Mesendoderm (in vitro differentiated cells): ENCODE results near the gene UFD1.

Experiments used
- DNase-seq: peaks from one replicate; pipeline ENCODE4 v3.0.0; 2013
- H2AK5ac ChIP-seq: 2 replicates; pipeline ENCODE4 v1.6.1; 2013; ENCODE audit warnings: low read length, inconsistent platforms
- H2BK120ac ChIP-seq: 2 replicates; pipeline ENCODE4 v1.6.1; 2013; ENCODE audit warnings: low read depth, mild to moderate bottlenecking, low read length, moderate library complexity, mixed read lengths
- H2BK15ac ChIP-seq: replicated peaks from 2 replicates; pipeline ENCODE4 v1.6.1; 2013; ENCODE audit warnings: low read depth, mild to moderate bottlenecking, moderate library complexity
- H2BK5ac ChIP-seq: 2 replicates; pipeline ENCODE4 v1.6.1; 2013; ENCODE audit warnings: low read length, inconsistent platforms
- H3K18ac ChIP-seq: 2 replicates; pipeline ENCODE4 v1.6.1; 2013; ENCODE audit warnings: mild to moderate bottlenecking, low read length, mixed read lengths
- H3K23ac ChIP-seq: one replicate; pipeline ENCODE4 v1.6.1; 2013; ENCODE audit warnings: low read length
- H3K27ac ChIP-seq: 2 replicates; pipeline ENCODE4 v1.5.1; 2013; ENCODE audit warnings: low read depth, mild to moderate bottlenecking, inconsistent platforms, low read length, moderate library complexity
- H3K27me3 ChIP-seq: 2 replicates; pipeline ENCODE4 v1.6.1; 2013; ENCODE audit warnings: low read length, control low read depth, mild to moderate bottlenecking, inconsistent platforms; ENCODE audit not compliant: insufficient read depth, poor library complexity
- H3K36me3 ChIP-seq: 2 replicates; pipeline ENCODE4 v1.6.1; 2013; ENCODE audit warnings: low read length, inconsistent platforms; ENCODE audit not compliant: control insufficient read depth, insufficient read depth
- H3K4ac ChIP-seq: one replicate; pipeline ENCODE4 v1.6.1; 2013; ENCODE audit warnings: low read depth, mild to moderate bottlenecking, low read length, moderate library complexity
- H3K4me1 ChIP-seq: 2 replicates; pipeline ENCODE4 v1.6.1; 2013; ENCODE audit warnings: low read depth, low read length, inconsistent platforms; ENCODE audit not compliant: control insufficient read depth
- H3K4me2 ChIP-seq: 2 replicates; pipeline ENCODE4 v1.6.1; 2013; ENCODE audit warnings: low read length
- H3K4me3 ChIP-seq: 2 replicates; pipeline ENCODE4 v1.5.1; 2013; ENCODE audit warnings: mild to moderate bottlenecking, low read length
- H3K56ac ChIP-seq: one replicate; pipeline ENCODE4 v1.6.1; 2013; ENCODE audit warnings: low read length
- H3K79me1 ChIP-seq: 2 replicates; pipeline ENCODE4 v1.6.1; 2013; ENCODE audit warnings: low read length, inconsistent platforms
- H3K79me2 ChIP-seq: 2 replicates; pipeline ENCODE4 v1.6.1; 2013; ENCODE audit warnings: mild to moderate bottlenecking, low read length; ENCODE audit not compliant: control insufficient read depth, insufficient read depth
- H3K9ac ChIP-seq: 2 replicates; pipeline ENCODE4 v1.6.1; 2013; ENCODE audit warnings: low read length, inconsistent platforms
- H4K5ac ChIP-seq: one replicate; pipeline ENCODE4 v1.6.1; 2013; ENCODE audit warnings: low read length
- H4K8ac ChIP-seq: one replicate; pipeline ENCODE4 v1.6.1; 2013; ENCODE audit warnings: low read depth, mild to moderate bottlenecking, control low read depth, low read length, moderate library complexity
- WGBS: extraction: QIAGEN DNeasy Blood & Tissue Kit; methylation state at CpG from one replicate; pipeline ENCODE4 v1.1.7; 2013; ENCODE audit warnings: low lambda C conversion rate, missing lambda C conversion rate; ENCODE audit not compliant: insufficient coverage; ENCODE audit errors: extremely low coverage; 5-methylcytosine and 5-hydroxymethylcytosine counted together

The UFD1 gene

GRCh38 chr22:19482297-19482696 is 3.3 kb upstream of the UFD1 start:
- H3K79me2 ChIP-seq: peaks cover 22% of the 10 kb centered on the region
- H3K36me3 ChIP-seq: peaks cover 3% of the 10 kb centered on the region
- H2BK5ac ChIP-seq: no peak overlapping the region
- H2AK5ac ChIP-seq: no peak overlapping the region
- no peak for DNase-seq
- H3K9ac ChIP-seq: no peak overlapping the region
- no peak overlapping the region for H3K4ac ChIP-seq
- H3K4me1 ChIP-seq: peaks cover 2% of the 10 kb centered on the region
- no peak overlapping the region for H3K4me2 ChIP-seq
- H3K79me1 ChIP-seq: peaks cover 14% of the 10 kb centered on the region
- no peak overlapping the region for H3K27ac ChIP-seq
- no peak overlapping the region for H3K56ac ChIP-seq
- no peaks in the 10 kb centered on the region for H3K27me3 ChIP-seq
- H2BK15ac ChIP-seq: no peak overlapping the region
- no peak overlapping the region for H3K4me3 ChIP-seq
- H2BK120ac ChIP-seq: no peak overlapping the region
- H3K23ac ChIP-seq: no peak overlapping the region
- no peak overlapping the region for H3K18ac ChIP-seq
- H4K8ac ChIP-seq: no peak overlapping the region
- WGBS: no CpG with 5 or more reads among the region's 9 CpGs
- no peak overlapping the region for H4K5ac ChIP-seq

- Histone ChIP-seq H3K4me1 (peaks cover 2% of the 10 kb centered on the region), H2BK120ac (no peak overlapping the region), H3K4me2 (peak overlapping the region; percentile 59), H3K27ac (no peak overlapping the region), H4K8ac (no peak overlapping the region), H2BK5ac (no peak overlapping the region), H4K5ac (no peak overlapping the region), H3K23ac (no peak overlapping the region), H3K27me3 (no peaks in the 10 kb centered on the region), H2AK5ac (no peak overlapping the region), H3K36me3 (peaks cover 3% of the 10 kb centered on the region), H3K4me3 (peak overlapping the region; percentile 84), H3K18ac (no peak overlapping the region), H2BK15ac (no peak overlapping the region), H3K4ac (no peak overlapping the region), H3K79me2 (peaks cover 32% of the 10 kb centered on the region), H3K79me1 (peaks cover 19% of the 10 kb centered on the region), H3K56ac (peak overlapping the region; percentile 92), H3K9ac (peak overlapping the region; percentile 87)
- whole genome bisulfite sequencing: no CpG with 5 or more reads among the region's 10 CpGs
- no peak for DNase-seq
These were observed 1.8 kb upstream of the UFD1 start for GRCh38 chr22:19480789-19481188.

GRCh38 chr22:19480173-19480568 is 1.2 kb upstream of the UFD1 start:
- Histone ChIP-seq H3K9ac (peak overlapping the region; percentile 87), H3K27ac (no peak overlapping the region), H4K5ac (no peak overlapping the region), H2BK120ac (no peak overlapping the region), H2BK15ac (no peak overlapping the region), H4K8ac (no peak overlapping the region), H3K56ac (peak overlapping the region; percentile 92), H3K27me3 (no peaks in the 10 kb centered on the region), H3K79me1 (peaks cover 21% of the 10 kb centered on the region), H3K36me3 (peaks cover 2% of the 10 kb centered on the region), H3K4ac (no peak overlapping the region), H2AK5ac (no peak overlapping the region), H3K4me2 (peak overlapping the region; percentile 59), H3K4me1 (peaks cover 2% of the 10 kb centered on the region), H2BK5ac (no peak overlapping the region), H3K23ac (no peak overlapping the region), H3K79me2 (peaks cover 37% of the 10 kb centered on the region), H3K18ac (no peak overlapping the region), H3K4me3 (peak overlapping the region; percentile 84)
- DNase-seq: no peak
- WGBS: no CpG with 5 or more reads among the region's 15 CpGs

GRCh38 chr22:19479355-19480172 is 571 bp upstream of the UFD1 start, which contains the start of gene CDC45:
Gene CDC45 (plus strand): TSS chr22:19479920. CDS start chr22:19479969, 49 bp downstream.
- H3K4me3 ChIP-seq: peak within 1 kb of the TSS; percentile 84
- peak within 1 kb of the TSS; percentile 31 for H2BK120ac ChIP-seq
- H3K56ac ChIP-seq: peak within 1 kb of the TSS; percentile 92
- DNase-seq: peak; percentile 99
- peak within 1 kb of the TSS; percentile 65 for H3K27ac ChIP-seq
- WGBS: no CpG with 5 or more reads among the region's 50 CpGs
- H3K4me2 ChIP-seq: peak within 1 kb of the TSS; percentile 59
- no peaks in the 10 kb centered on the region for H3K27me3 ChIP-seq
- no peak within 1 kb of the TSS for H4K5ac ChIP-seq
- no peak within 1 kb of the TSS for H2AK5ac ChIP-seq
- H3K18ac ChIP-seq: peak within 1 kb of the TSS; percentile 83
- no peak within 1 kb of the TSS for H3K4ac ChIP-seq
- peak within 1 kb of the TSS; percentile 87 for H2BK5ac ChIP-seq
- no peak within 1 kb of the TSS for H4K8ac ChIP-seq
- H3K9ac ChIP-seq: peak within 1 kb of the TSS; percentile 87
- H3K23ac ChIP-seq: no peak within 1 kb of the TSS
- H3K79me2 ChIP-seq: peaks cover 38% of the 10 kb centered on the region
- H3K4me1 ChIP-seq: peaks cover 2% of the 10 kb centered on the region
- H2BK15ac ChIP-seq: no peak within 1 kb of the TSS
- H3K79me1 ChIP-seq: peaks cover 22% of the 10 kb centered on the region
- peaks cover 3% of the 10 kb centered on the region for H3K36me3 ChIP-seq

GRCh38 chr22:19478045-19478900 is 720 bp downstream of the UFD1 start:
- H3K4ac ChIP-seq: no peak overlapping the region
- peak; percentile 4 for DNase-seq
- H3K4me1 ChIP-seq: peaks cover 2% of the 10 kb centered on the region
- no peak overlapping the region for H2BK15ac ChIP-seq
- peak overlapping the region; percentile 68 for H3K9ac ChIP-seq
- H3K4me3 ChIP-seq: peak overlapping the region; percentile 60
- H3K27ac ChIP-seq: no peak overlapping the region
- no peak overlapping the region for H2BK5ac ChIP-seq
- H2AK5ac ChIP-seq: no peak overlapping the region
- H3K4me2 ChIP-seq: peak overlapping the region; percentile 23
- H3K79me2 ChIP-seq: peaks cover 38% of the 10 kb centered on the region
- H4K8ac ChIP-seq: no peak overlapping the region
- H3K79me1 ChIP-seq: peaks cover 26% of the 10 kb centered on the region
- no peak overlapping the region for H3K23ac ChIP-seq
- H3K27me3 ChIP-seq: no peaks in the 10 kb centered on the region
- peaks cover 5% of the 10 kb centered on the region for H3K36me3 ChIP-seq
- no peak overlapping the region for H4K5ac ChIP-seq
- H3K18ac ChIP-seq: peak overlapping the region; percentile 83
- H2BK120ac ChIP-seq: no peak overlapping the region
- no CpG with 5 or more reads among the region's 31 CpGs for WGBS
- peak overlapping the region; percentile 83 for H3K56ac ChIP-seq
